K562 (cell line): Measurements from ENCODE around the gene SGPL1. TPM values are rescaled to one million over a fixed set of nuclear protein-coding genes. Genes with fewer than 3 reads are reported as not detected.

Experiments
- ATF2 ChIP-seq: sonication (generic); formaldehyde crosslinking; IDR thresholded peaks from 2 replicates; pipeline ENCODE4 v1.8.1; 2022; ENCODE audit warnings: missing genetic modification reagents
- CGGBP1 ChIP-seq: fragments of 250-450 bp; sonication (Bioruptor Pico); IDR thresholded peaks from 2 replicates; pipeline ENCODE4 v1.9.0; 2021; ENCODE audit warnings: mild to moderate bottlenecking
- KDM1A ChIP-seq, 2 experiments: fragments of 450-650 bp; IDR thresholded peaks; 2 replicates each; pipeline ENCODE4 v1.6.1; 2016; ENCODE audit warnings: mild to moderate bottlenecking in 2 of 2
- KLF1 ChIP-seq: fragments of 450-650 bp; IDR thresholded peaks from 2 replicates; pipeline ENCODE4 v1.6.1; 2016; ENCODE audit warnings: missing genetic modification characterization, missing compliant biosample characterization
- NRF1 ChIP-seq, 2 experiments: fragments of 450-650 bp; IDR thresholded peaks in 1 of 2; conservative IDR thresholded peaks in 1 of 2; 2 replicates each; pipeline ENCODE4 v1.6.1; 2014; ENCODE audit warnings: mild to moderate bottlenecking in 2 of 2
- PHB ChIP-seq: fragments of 250-450 bp; sonication (Bioruptor Pico); IDR thresholded peaks from 2 replicates; pipeline ENCODE4 v1.5.0; 2021
- POLR2AphosphoS2 ChIP-seq: IDR thresholded peaks from 2 replicates; pipeline ENCODE4 v1.6.1; 2012; ENCODE audit warnings: low read length, improper control_type of control experiment
- RAD21 ChIP-seq, 2 experiments: fragments of 250-450 bp in 1 of 2; fragments of 450-650 bp in 1 of 2; sonication (Bioruptor Pico) in 1 of 2; formaldehyde crosslinking in 1 of 2; IDR thresholded peaks in 1 of 2; conservative IDR thresholded peaks in 1 of 2; 2 replicates each; pipeline versions ENCODE4 v1.4.0 to v1.8.0; 2020 to 2022; ENCODE audit warnings: mild to moderate bottlenecking in 2 of 2, moderate library complexity in 1 of 2
- RBBP5 ChIP-seq: fragments of 200-600 bp; sonication (generic); IDR thresholded peaks from 2 replicates; pipeline ENCODE4 v1.6.1; 2012; ENCODE audit warnings: borderline replicate concordance, mild to moderate bottlenecking, low read length, control low read depth, inconsistent platforms; ENCODE audit not compliant: insufficient read depth, poor library complexity, severe bottlenecking
- RERE ChIP-seq: sonication (generic); formaldehyde crosslinking; IDR thresholded peaks from 2 replicates; pipeline ENCODE4 v1.8.0; 2023; ENCODE audit warnings: missing genetic modification reagents, mild to moderate bottlenecking, borderline replicate concordance
- THAP12 ChIP-seq: fragments of 250-450 bp; sonication (Bioruptor Pico); IDR thresholded peaks from 2 replicates; pipeline ENCODE4 v1.9.0; 2021; ENCODE audit warnings: mild to moderate bottlenecking, inconsistent platforms
- ZNF263 ChIP-seq: sonication (generic); formaldehyde crosslinking; IDR thresholded peaks from 2 replicates; pipeline ENCODE4 v1.8.0; 2022; ENCODE audit warnings: mild to moderate bottlenecking, missing genetic modification reagents, borderline replicate concordance
- ZNF280B ChIP-seq: fragments of 250-450 bp; sonication (Bioruptor Pico); IDR thresholded peaks from 2 replicates; pipeline ENCODE4 v1.5.1; 2021; ENCODE audit warnings: mild to moderate bottlenecking
- polyA plus RNA-seq, 8 experiments: library from polyadenylated mRNA; depleted of rRNA in 4 of 8; stranded (reverse) in 5 of 8; unstranded in 3 of 8; fragments of >200 nt; fragmentation: Nextera tagmentation in 2 of 8; fragmentation: Illumina TruSeq in 1 of 8; extraction: Ambion mirVana in 2 of 8; extraction: Trizol in 1 of 8; gene quantifications; 2 replicates each; pipeline versions ENCODE4 v1.2.1 to v1.2.3, GENCODE V29; 2011 to 2014; ENCODE audit warnings: inconsistent platforms in 1 of 8, missing spikeins in 1 of 8
- total RNA-seq, 7 experiments: library from RNA; depleted of rRNA in 6 of 7; stranded (reverse); fragments of >200 nt in 6 of 7; fragmentation: Illumina TruSeq in 2 of 7; extraction: Trizol in 2 of 7; gene quantifications; 2 replicates each; pipeline versions ENCODE4 v1.2.1 to v1.2.3, GENCODE V29; 2011 to 2021; ENCODE audit warnings: low replicate concordance in 1 of 7

The SGPL1 gene
- total and polyA plus RNA-seq, 9 of the 15 experiments (the other 6 are each of a cell fraction or from before 2014, with no cell fraction given): 6.0 to 18.0 (median 8.7) TPM

GRCh38 chr10:70887804-70888800 lies 72.4 kb downstream of the SGPL1 start, which contains the start of gene PCBD1 (continued):
- TF ChIP-seq NRF1 (conservative IDR thresholded peaks at IDR 0.05 in 1 of 2, IDR thresholded peaks at IDR 0.05 in 1 of 2) (peak; percentile 66 to 68), KDM1A (IDR thresholded peaks at IDR 0.05) (peak; percentile 91), THAP12 (CRISPR knock-in tag) (peak; percentile 29; the same call in 1 of the 2 replicates), KLF1 (tag) (0 out of 2 replicates have a peak, but pooled peaks have one; percentile 16), RERE (CRISPR knock-in tag) (no peak), ZNF280B (no peak), ZNF263 (peak; percentile 83), RAD21 (CRISPR knock-in tag; conservative IDR thresholded peaks at IDR 0.05 in 1 of 2, IDR thresholded peaks at IDR 0.05 in 1 of 2) (no peak), POLR2AphosphoS2 (no peak), PHB (CRISPR knock-in tag) (no peak), ATF2 (CRISPR knock-in tag) (no peak), RBBP5 (peak; percentile 65), CGGBP1 (CRISPR knock-in tag) (no peak)
